ENCODE results near the gene C6.

DNA sequence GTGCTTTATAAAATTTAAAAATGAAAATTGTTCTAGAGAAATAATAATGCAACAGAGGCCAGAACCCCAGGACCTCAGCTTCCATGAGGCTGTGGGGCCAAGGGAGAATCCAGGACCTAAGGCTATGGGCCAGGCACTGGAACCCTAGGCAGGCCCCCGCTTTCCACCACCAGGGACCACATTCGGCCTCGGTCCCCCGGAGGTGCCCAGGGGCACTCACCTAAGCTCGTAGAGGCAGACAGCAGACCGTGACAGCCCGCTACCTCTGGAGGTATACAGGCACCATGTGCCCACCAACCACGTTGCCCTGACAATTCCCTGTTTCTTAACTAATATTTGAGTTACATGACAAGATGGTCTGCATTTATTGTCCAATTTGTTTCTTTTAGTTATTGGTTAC is 92.7 kb downstream of the C6 start:
- TF ChIP-seq, protein P1, sequence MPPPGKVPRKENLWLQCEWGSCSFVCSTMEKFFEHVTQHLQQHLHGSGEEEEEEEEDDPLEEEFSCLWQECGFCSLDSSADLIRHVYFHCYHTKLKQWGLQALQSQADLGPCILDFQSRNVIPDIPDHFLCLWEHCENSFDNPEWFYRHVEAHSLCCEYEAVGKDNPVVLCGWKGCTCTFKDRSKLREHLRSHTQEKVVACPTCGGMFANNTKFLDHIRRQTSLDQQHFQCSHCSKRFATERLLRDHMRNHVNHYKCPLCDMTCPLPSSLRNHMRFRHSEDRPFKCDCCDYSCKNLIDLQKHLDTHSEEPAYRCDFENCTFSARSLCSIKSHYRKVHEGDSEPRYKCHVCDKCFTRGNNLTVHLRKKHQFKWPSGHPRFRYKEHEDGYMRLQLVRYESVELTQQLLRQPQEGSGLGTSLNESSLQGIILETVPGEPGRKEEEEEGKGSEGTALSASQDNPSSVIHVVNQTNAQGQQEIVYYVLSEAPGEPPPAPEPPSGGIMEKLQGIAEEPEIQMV (CRISPR knock-in tag; IDR thresholded peaks at IDR 0.05; ENCODE audit: low read depth): no peak
- TF ChIP-seq NFE2L2 (IDR thresholded peaks at IDR 0.05; ENCODE audit: low read length) (no peak), FOSL1 (CRISPR knock-in tag; IDR thresholded peaks at IDR 0.05; ENCODE audit: borderline replicate concordance) (no peak), SMARCC2 (IDR thresholded peaks at IDR 0.05) (no peak), ZNF644 (CRISPR knock-in tag; IDR thresholded peaks at IDR 0.05; ENCODE audit: low read depth) (no peak), KAT2B (IDR thresholded peaks at IDR 0.05; ENCODE audit: borderline replicate concordance, low read depth, low read length) (no peak), SMC3 (IDR thresholded peaks at IDR 0.05; ENCODE audit: low read length) (no peak), ETV6 (CRISPR knock-in tag; conservative IDR thresholded peaks at IDR 0.05) (no peak), TAF1 (CRISPR knock-in tag; IDR thresholded peaks at IDR 0.05) (no peak)
- TF ChIP-seq, protein P2, sequence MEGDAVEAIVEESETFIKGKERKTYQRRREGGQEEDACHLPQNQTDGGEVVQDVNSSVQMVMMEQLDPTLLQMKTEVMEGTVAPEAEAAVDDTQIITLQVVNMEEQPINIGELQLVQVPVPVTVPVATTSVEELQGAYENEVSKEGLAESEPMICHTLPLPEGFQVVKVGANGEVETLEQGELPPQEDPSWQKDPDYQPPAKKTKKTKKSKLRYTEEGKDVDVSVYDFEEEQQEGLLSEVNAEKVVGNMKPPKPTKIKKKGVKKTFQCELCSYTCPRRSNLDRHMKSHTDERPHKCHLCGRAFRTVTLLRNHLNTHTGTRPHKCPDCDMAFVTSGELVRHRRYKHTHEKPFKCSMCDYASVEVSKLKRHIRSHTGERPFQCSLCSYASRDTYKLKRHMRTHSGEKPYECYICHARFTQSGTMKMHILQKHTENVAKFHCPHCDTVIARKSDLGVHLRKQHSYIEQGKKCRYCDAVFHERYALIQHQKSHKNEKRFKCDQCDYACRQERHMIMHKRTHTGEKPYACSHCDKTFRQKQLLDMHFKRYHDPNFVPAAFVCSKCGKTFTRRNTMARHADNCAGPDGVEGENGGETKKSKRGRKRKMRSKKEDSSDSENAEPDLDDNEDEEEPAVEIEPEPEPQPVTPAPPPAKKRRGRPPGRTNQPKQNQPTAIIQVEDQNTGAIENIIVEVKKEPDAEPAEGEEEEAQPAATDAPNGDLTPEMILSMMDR (CRISPR knock-in tag; IDR thresholded peaks at IDR 0.05): no peak
- TF ChIP-seq, protein P3, sequence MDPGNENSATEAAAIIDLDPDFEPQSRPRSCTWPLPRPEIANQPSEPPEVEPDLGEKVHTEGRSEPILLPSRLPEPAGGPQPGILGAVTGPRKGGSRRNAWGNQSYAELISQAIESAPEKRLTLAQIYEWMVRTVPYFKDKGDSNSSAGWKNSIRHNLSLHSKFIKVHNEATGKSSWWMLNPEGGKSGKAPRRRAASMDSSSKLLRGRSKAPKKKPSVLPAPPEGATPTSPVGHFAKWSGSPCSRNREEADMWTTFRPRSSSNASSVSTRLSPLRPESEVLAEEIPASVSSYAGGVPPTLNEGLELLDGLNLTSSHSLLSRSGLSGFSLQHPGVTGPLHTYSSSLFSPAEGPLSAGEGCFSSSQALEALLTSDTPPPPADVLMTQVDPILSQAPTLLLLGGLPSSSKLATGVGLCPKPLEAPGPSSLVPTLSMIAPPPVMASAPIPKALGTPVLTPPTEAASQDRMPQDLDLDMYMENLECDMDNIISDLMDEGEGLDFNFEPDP (CRISPR knock-in tag; conservative IDR thresholded peaks at IDR 0.05): no peak

All from HepG2 (cell line).